Pancreas (tissue), 10 donors: ENCODE data around the gene CABP1. TPM values are rescaled to one million over a fixed set of nuclear protein-coding genes. Genes with fewer than 3 reads are reported as not detected.

Experiments
- ATAC-seq, 4 donors: fragments of 200-7000 bp; cut with Tn5 transposase; one replicate each; pipeline versions ENCODE4 v1.8.0 to v1.9.1; 2020; ENCODE audit warnings: mild to moderate bottlenecking in 4 of 4, moderate library complexity in 4 of 4
- DNase-seq, 6 donors: peaks; one replicate each; pipeline ENCODE4 v3.0.0-alpha.2; 2020
- FAIRE-seq: peaks from 2 replicates; lab custom pipeline; 2012; peaks lifted over from hg19 to GRCh38; lab: Jason Lieb, UNC
- H3K27ac ChIP-seq, 4 donors: fragments of 200-600 bp; sonication (generic); 1 replicate in 3 of 4; 2 replicates in 1 of 4; pipeline versions ENCODE4 v1.5.0 to v1.8.0; 2020
- H3K27me3 ChIP-seq, 4 donors: fragments of 200-600 bp; one replicate each; pipeline ENCODE4 v1.8.0; 2021
- H3K36me3 ChIP-seq, 3 donors: fragments of 200-600 bp; sonication (generic) in 1 of 3; one replicate each; pipeline versions ENCODE4 v1.5.0 to v1.8.0; 2020 to 2021
- H3K4me1 ChIP-seq, 3 donors: fragments of 200-600 bp; one replicate each; pipeline ENCODE4 v1.8.0; 2021
- H3K4me3 ChIP-seq, 4 donors: fragments of 200-600 bp; sonication (generic) in 2 of 4; one replicate each; pipeline versions ENCODE4 v1.5.0 to v1.8.0; 2020 to 2021
- H3K9me3 ChIP-seq, 4 donors: fragments of 200-600 bp; one replicate each; pipeline ENCODE4 v1.8.0; 2021
- WGBS, 2 donors: extraction: QIAGEN DNeasy Blood & Tissue Kit; methylation state at CpG; one replicate each; pipeline ENCODE4 v1.1.7; 2013; 5-methylcytosine and 5-hydroxymethylcytosine counted together
- intact Hi-C, 3 donors: fragments of 100-400 bp; cut with DNase I; formaldehyde crosslinking; loops; one replicate each; pipeline versions ENCODE4 v1.11.1 to v1.14.2; 2022
- polyA plus RNA-seq, 2 donors: library from polyadenylated mRNA; stranded (reverse); fragments of 200-250 nt; gene quantifications; one replicate each; pipeline ENCODE4 v1.2.3, GENCODE V29; 2013
- total RNA-seq, 6 donors: library from RNA; stranded (reverse); fragmentation: NEBNext Ultra II Directional in 4 of 6; extraction: Animal tissue kit (Norgen Biotek cat#: 25700) in 4 of 6; gene quantifications; one replicate each; pipeline versions ENCODE4 v1.2.1 to v1.2.4, GENCODE V29; 2021 to 2023
- TF ChIP-seq, protein P1 (sequence below), 4 donors: fragments of 200-600 bp; sonication (generic) in 3 of 4; IDR thresholded peaks; one replicate each; pipeline versions ENCODE4 v1.5.0 to v1.8.0; 2021; ENCODE audit warnings: antibody characterized with exemption in 4 of 4
- donor health status: healthy with polysubstance abuse.
- donor health status: DM: no; HTN: no; CAD: no; lungs with moderate emphysema.
- donor health status: DM: no; HTN: no; CAD: no.
- donor health status: control.
- donor health status: control.
- donor health status: Bipolar disorder and iron deficiency.
- donor health status: DM: yes; HTN: yes; CAD: no.
- donor health status: DM: no; HTN: no; CAD: no.
- donor health status: DM: no; HTN: no; CAD: no.
- donor health status: DM: yes; HTN: yes; CAD: no.

CABP1 gene
- total and polyA plus RNA-seq, 8 donors, result 0.12 to 5.7 (median 0.54) TPM

DNA sequence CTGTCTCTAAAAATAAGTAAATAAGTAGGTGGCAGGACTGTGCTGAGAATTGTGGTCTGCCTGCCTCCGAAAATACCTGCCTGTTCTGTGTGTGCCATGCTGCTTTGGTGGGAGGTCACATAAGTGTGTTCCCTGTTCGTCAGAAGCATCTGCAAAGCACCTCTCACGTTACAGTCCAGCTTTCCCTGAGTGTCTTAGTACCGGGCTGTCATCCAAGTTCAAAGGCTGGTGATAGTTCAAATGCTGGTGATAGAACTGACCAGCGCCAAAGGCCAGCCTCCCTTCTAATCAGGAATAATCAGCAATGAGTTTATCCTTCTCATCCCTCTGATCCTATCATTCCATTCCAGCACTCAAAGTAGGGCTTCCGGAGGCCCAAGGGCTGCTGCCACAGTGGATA, 5.6 kb downstream of the CABP1 start:
- intact Hi-C loops, result loop anchor here in 2 of 3 donors (5.0 to 10.0 kb wide), 3 partner anchors 61 to 69 kb away; partner anchors contain the start of genes UNC119B (in 2 of the 2) and POP5 (in 1 of the 2)
- no peak for ATAC-seq
- 48 to 53% methylated on average over 6 of the region's 6 CpGs for WGBS, 2 donors
- Histone ChIP-seq H3K9me3 (no peaks in the 10 kb centered on the region), H3K27me3 (peaks cover 0 to 11% (median 0%) of the 10 kb centered on the region in 4 donors), H3K36me3 (no peaks in the 10 kb centered on the region), H3K4me3 (no peak overlapping the region), H3K4me1 (peaks cover 0 to 5% (median 4%) of the 10 kb centered on the region in 3 donors), H3K27ac (no peak overlapping the region)
- no peak for DNase-seq
- FAIRE-seq, result no peak
- TF ChIP-seq, protein P1, sequence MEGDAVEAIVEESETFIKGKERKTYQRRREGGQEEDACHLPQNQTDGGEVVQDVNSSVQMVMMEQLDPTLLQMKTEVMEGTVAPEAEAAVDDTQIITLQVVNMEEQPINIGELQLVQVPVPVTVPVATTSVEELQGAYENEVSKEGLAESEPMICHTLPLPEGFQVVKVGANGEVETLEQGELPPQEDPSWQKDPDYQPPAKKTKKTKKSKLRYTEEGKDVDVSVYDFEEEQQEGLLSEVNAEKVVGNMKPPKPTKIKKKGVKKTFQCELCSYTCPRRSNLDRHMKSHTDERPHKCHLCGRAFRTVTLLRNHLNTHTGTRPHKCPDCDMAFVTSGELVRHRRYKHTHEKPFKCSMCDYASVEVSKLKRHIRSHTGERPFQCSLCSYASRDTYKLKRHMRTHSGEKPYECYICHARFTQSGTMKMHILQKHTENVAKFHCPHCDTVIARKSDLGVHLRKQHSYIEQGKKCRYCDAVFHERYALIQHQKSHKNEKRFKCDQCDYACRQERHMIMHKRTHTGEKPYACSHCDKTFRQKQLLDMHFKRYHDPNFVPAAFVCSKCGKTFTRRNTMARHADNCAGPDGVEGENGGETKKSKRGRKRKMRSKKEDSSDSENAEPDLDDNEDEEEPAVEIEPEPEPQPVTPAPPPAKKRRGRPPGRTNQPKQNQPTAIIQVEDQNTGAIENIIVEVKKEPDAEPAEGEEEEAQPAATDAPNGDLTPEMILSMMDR (IDR thresholded peaks at IDR 0.05), result no peak

DNA sequence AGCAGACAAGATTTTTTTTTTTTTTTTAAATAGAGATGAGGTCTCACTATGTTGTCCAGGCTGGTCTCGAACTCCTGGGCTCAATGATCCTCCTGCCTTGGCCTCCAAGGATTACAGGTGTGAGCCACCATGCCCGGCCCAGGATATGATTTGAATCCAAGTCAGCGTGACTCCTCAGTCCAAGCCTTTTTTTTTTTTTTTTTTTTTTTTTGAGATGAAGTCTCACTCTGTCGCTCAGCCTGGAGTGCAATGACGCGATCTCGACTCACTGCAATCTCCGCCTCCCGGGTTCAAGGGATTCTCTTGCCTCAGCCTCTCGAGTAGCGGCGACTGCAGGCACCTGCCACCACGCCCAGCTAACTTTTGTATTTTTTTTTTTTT, 6.9 kb downstream of the CABP1 start:
- WGBS, 2 donors, result 76 to 81% methylated on average over 12 to 13 of the region's 13 CpGs
- ATAC-seq (no peak), DNase-seq (no peak), FAIRE-seq (no peak)
- no peaks in the 10 kb centered on the region for H3K36me3 ChIP-seq
- no peak overlapping the region for H3K27ac ChIP-seq
- TF ChIP-seq, protein P1 (IDR thresholded peaks at IDR 0.05), result no peak
- H3K9me3 ChIP-seq, result no peaks in the 10 kb centered on the region
- no peaks in the 10 kb centered on the region for H3K4me1 ChIP-seq
- no peak overlapping the region for H3K4me3 ChIP-seq
- peaks cover 0 to 11% (median 0%) of the 10 kb centered on the region in 4 donors for H3K27me3 ChIP-seq
- intact Hi-C loops, result loop anchor here in 2 of 3 donors (5.0 to 10.0 kb wide), 3 partner anchors 63 to 67 kb away; partner anchors contain the start of genes UNC119B (in 2 of the 2) and POP5 (in 1 of the 2)

DNA sequence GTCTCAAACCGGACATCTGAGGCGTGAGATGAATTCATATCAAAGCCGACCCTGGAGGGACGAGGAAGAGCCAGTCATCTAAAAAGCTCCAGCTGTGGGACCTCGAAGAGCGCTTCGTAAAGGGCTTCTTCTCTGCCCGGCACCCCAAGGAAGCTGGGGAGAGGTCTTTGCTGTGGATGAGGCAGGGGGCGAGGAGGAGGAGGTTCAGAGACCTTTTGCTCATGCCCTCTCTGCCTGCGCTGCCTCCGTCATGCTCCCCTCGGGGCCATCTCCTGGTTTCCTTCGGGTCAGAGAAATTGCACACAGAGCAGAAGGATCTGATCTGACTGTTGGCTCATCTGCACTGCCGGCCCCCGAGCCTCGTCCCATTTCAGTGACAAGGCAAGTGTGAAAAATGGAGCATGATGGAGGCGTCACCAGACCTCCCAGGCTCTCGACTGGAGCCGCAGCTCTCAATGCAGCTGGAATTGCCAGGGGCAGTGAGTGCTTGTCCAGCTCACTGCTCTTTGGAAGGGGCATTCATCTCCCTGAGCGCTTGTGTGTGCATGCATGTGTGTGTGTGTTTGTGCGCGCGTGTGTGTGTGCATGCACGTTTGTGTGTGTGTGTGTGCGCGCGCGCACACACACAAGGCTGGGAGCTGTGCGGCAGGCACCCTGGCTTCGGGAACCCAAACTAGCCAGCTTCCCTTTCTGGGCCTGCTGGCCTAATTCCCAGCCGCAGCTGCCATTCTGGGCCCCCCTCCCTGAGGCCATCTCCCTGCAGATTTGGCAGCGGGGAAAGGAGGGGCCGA, 9.2 kb downstream of the CABP1 start:
- no peak for FAIRE-seq
- intact Hi-C loops, result loop anchor here in 2 of 3 donors (5.0 to 10.0 kb wide), 3 partner anchors 63 to 65 kb away; partner anchors contain the start of genes UNC119B (in 2 of the 2) and POP5 (in 1 of the 2)
- H3K27ac ChIP-seq, result no peak overlapping the region

DNA sequence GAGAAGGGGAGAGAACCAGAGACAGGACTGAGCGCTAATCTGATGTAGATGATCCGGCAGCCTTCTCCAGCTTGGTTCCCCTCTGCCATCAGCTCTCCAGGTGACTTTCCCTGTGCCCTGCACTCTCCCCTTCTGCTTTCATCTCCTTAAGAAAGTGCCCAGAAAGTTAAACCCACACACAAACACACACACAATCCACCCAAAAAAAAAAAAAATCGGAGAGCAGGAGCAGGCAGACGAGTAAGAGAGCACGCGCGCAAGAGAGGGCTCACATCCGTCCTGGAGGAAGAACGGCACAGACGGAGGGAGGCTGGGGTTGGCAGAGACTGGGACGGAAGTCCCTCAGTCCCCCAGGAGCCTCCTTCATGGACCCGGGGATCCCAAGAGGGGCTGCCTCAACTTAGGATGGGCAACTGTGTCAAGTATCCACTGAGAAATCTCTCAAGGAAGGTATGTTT, 9.8 kb downstream of the CABP1 start:
- WGBS, 2 donors, result 64 to 75% methylated on average over 12 of the region's 12 CpGs
- no peak overlapping the region for H3K4me3 ChIP-seq

More for the DNA sequence above, 9.2 kb downstream of the CABP1 start:
- TF ChIP-seq, protein P1 (IDR thresholded peaks at IDR 0.05), result peak in 1 of 4 donors; percentile 22
- Histone ChIP-seq H3K4me1 (no peaks in the 10 kb centered on the region), H3K9me3 (no peaks in the 10 kb centered on the region), H3K4me3 (no peak overlapping the region), H3K36me3 (no peaks in the 10 kb centered on the region), H3K27me3 (peaks cover 0 to 2% (median 0%) of the 10 kb centered on the region in 4 donors)
- WGBS, 2 donors, result 13 to 16% methylated on average over 28 to 33 of the region's 33 CpGs
- ATAC-seq (no peak), DNase-seq (no peak)

More for the DNA sequence above, 9.8 kb downstream of the CABP1 start:
- TF ChIP-seq, protein P1 (IDR thresholded peaks at IDR 0.05), result no peak
- no peaks in the 10 kb centered on the region for H3K9me3 ChIP-seq
- H3K4me1 ChIP-seq, result no peaks in the 10 kb centered on the region
- H3K27me3 ChIP-seq, result no peaks in the 10 kb centered on the region
- ATAC-seq (no peak), FAIRE-seq (no peak), DNase-seq (no peak)
- no peaks in the 10 kb centered on the region for H3K36me3 ChIP-seq
- H3K27ac ChIP-seq, result no peak overlapping the region
- intact Hi-C loops, result no loop called here
